Measurements from ENCODE around the gene NAT9.

DNA sequence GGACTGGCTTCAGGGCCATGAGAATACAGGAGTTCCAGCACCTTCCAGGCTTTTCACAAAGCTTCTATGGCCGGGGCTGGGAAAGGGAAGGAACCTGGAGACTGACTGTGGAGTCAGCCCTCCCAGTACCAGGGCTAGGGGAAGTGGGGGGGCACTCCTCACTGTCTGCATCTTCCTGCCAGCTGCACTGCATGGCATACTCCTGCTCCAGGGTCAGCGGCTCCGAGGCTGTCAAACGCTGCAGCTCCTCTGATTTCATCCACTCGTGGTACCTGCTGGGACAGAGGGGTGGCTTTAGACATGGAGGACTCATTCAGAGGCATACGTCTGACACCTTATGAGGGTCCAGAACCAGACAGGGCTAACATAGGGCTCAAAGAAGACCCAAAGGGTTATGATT is 2.7 kb downstream of the NAT9 start:
- TF ChIP-seq, protein P1, sequence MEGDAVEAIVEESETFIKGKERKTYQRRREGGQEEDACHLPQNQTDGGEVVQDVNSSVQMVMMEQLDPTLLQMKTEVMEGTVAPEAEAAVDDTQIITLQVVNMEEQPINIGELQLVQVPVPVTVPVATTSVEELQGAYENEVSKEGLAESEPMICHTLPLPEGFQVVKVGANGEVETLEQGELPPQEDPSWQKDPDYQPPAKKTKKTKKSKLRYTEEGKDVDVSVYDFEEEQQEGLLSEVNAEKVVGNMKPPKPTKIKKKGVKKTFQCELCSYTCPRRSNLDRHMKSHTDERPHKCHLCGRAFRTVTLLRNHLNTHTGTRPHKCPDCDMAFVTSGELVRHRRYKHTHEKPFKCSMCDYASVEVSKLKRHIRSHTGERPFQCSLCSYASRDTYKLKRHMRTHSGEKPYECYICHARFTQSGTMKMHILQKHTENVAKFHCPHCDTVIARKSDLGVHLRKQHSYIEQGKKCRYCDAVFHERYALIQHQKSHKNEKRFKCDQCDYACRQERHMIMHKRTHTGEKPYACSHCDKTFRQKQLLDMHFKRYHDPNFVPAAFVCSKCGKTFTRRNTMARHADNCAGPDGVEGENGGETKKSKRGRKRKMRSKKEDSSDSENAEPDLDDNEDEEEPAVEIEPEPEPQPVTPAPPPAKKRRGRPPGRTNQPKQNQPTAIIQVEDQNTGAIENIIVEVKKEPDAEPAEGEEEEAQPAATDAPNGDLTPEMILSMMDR (IDR thresholded peaks at IDR 0.05; ENCODE audit: low read length), result no peak
- no peak for TF ChIP-seq EZH2 (IDR thresholded peaks at IDR 0.05; ENCODE audit: borderline replicate concordance, low read length)

Data from OCI-LY1 (cell line).